ENCODE measurements around the gene CRYZ.

- TF ChIP-seq CTCF (IDR thresholded peaks at IDR 0.05; ENCODE audit: low read depth, low read length) (no peak), MYC (IDR thresholded peaks at IDR 0.05; ENCODE audit: low read depth, low read length) (no peak), POLR2A (IDR thresholded peaks at IDR 0.05; ENCODE audit: extremely low read depth, insufficient read length) (no peak), MAX (IDR thresholded peaks at IDR 0.05; ENCODE audit: low read depth, low read length) (no peak)
Observed at GRCh38 chr1:74712881-74713280, 20.0 kb downstream of the CRYZ start.
